UCSD-AML1 (cell line): ENCODE results near the gene GALNT16.
"Not testable (repeated sequence)": the region's sequence is repeated elsewhere in the genome, so short reads cannot be mapped to it uniquely, and the experiment has no call there.

Source experiments
- DNase-seq: peaks from one replicate; lab custom pipeline; 2025; ENCODE audit not compliant: unreplicated experiment; lab: John Stamatoyannopoulos, UW

Gene GALNT16

GRCh38 chr14:69358233-69358963 is 98.4 kb downstream of the GALNT16 start:
- no peak for DNase-seq

GRCh38 chr14:69358966-69359365 is 99.0 kb downstream of the GALNT16 start:
- no peak for DNase-seq

GRCh38 chr14:69360438-69361108 is 100.6 kb downstream of the GALNT16 start:
- no peak for DNase-seq

GRCh38 chr14:69363055-69363454 is 103.1 kb downstream of the GALNT16 start:
- DNase-seq, result no peak

- no peak for DNase-seq
Measured at GRCh38 chr14:69363964-69364363, 104.0 kb downstream of the GALNT16 start.

- no peak for DNase-seq
Measured at GRCh38 chr14:69364378-69364777, 104.4 kb downstream of the GALNT16 start.

- no peak for DNase-seq
Measured at GRCh38 chr14:69366069-69366468, 106.1 kb downstream of the GALNT16 start.

GRCh38 chr14:69366761-69367160 is 106.8 kb downstream of the GALNT16 start:
- no peak for DNase-seq

- DNase-seq, result no peak
Measured at GRCh38 chr14:69368381-69368780, 108.4 kb downstream of the GALNT16 start.

GRCh38 chr14:69370061-69370460 is 110.1 kb downstream of the GALNT16 start:
- no peak for DNase-seq

GRCh38 chr14:69372146-69372545 is 112.2 kb downstream of the GALNT16 start:
- no peak for DNase-seq

- DNase-seq, result no peak
Measured at GRCh38 chr14:69373104-69373503, 113.1 kb downstream of the GALNT16 start.

GRCh38 chr14:69374235-69374634 is 114.3 kb downstream of the GALNT16 start:
- DNase-seq, result no peak

GRCh38 chr14:69375182-69375581 is 115.2 kb downstream of the GALNT16 start:
- no peak for DNase-seq

GRCh38 chr14:69375722-69376121 is 115.8 kb downstream of the GALNT16 start:
- no peak for DNase-seq

GRCh38 chr14:69376439-69376838 is 116.5 kb downstream of the GALNT16 start:
- DNase-seq, result no peak

GRCh38 chr14:69378274-69378673 is 118.3 kb downstream of the GALNT16 start:
- DNase-seq, result no peak

GRCh38 chr14:69387311-69387710 is 127.4 kb downstream of the GALNT16 start:
- DNase-seq, result no peak

- DNase-seq, result not testable (repeated sequence)
Measured at GRCh38 chr14:69391400-69391799, 131.4 kb downstream of the GALNT16 start.

GRCh38 chr14:69392481-69392880 is 132.5 kb downstream of the GALNT16 start:
- DNase-seq, result no peak

GRCh38 chr14:69395929-69396328 is 136.0 kb downstream of the GALNT16 start:
- no peak for DNase-seq

- DNase-seq, result peak; percentile 90
Measured at GRCh38 chr14:69398053-69398817, 138.3 kb downstream of the GALNT16 start, which contains the start of the genes ERH and SLC39A9. ERH (minus strand) TSS chr14:69398299; CDS start chr14:69398233, 66 bp downstream. SLC39A9 (plus strand) TSS chr14:69398692; CDS start chr14:69399370, 678 bp downstream.
